HepG2 (cell line): ENCODE measurements around the gene IKBIP. TPM values are rescaled to one million over a fixed set of nuclear protein-coding genes. Genes with fewer than 3 reads are reported as not detected.
A peak's percentile ranks its signal among the peaks of the same experiment; 100 is the strongest.

ENCODE experiments used
- ATF7-NPFF ChIP-seq: sonication (generic); formaldehyde crosslinking; IDR thresholded peaks from 2 replicates; pipeline ENCODE4 v1.8.1; 2023; ENCODE audit warnings: mild to moderate bottlenecking, low read depth, missing genetic modification reagents, moderate library complexity
- ELF4 ChIP-seq: sonication (generic); formaldehyde crosslinking; IDR thresholded peaks from 2 replicates; pipeline ENCODE4 v1.5.0; 2020; ENCODE audit warnings: missing genetic modification reagents, mild to moderate bottlenecking, moderate library complexity, borderline replicate concordance
- ISL2 ChIP-seq: sonication (generic); formaldehyde crosslinking; IDR thresholded peaks from 2 replicates; pipeline ENCODE4 v1.5.0; 2020; ENCODE audit warnings: missing genetic modification reagents
- MED1 ChIP-seq: sonication (generic); formaldehyde crosslinking; IDR thresholded peaks from 2 replicates; pipeline ENCODE4 v1.4.0; 2020; ENCODE audit warnings: missing genetic modification reagents
- MXI1 ChIP-seq: IDR thresholded peaks from 3 replicates; pipeline ENCODE4 v1.6.1; 2012; ENCODE audit warnings: low read depth, low read length, inconsistent platforms, borderline replicate concordance
- NR1H2 ChIP-seq: sonication (generic); formaldehyde crosslinking; IDR thresholded peaks from 2 replicates; pipeline ENCODE4 v1.8.1; 2022; ENCODE audit warnings: low read depth, missing genetic modification reagents, borderline replicate concordance
- PTBP1 ChIP-seq: fragments of 200-400 bp; formaldehyde crosslinking; IDR thresholded peaks from 2 replicates; pipeline ENCODE4 v1.6.1; 2018; ENCODE audit warnings: low read length, low read depth; ENCODE audit not compliant: poor library complexity, severe bottlenecking
- SCMH1 ChIP-seq: sonication (generic); formaldehyde crosslinking; IDR thresholded peaks from 2 replicates; pipeline ENCODE4 v1.9.0; 2021; ENCODE audit warnings: missing genetic modification reagents, mild to moderate bottlenecking, borderline replicate concordance
- ZNF543 ChIP-seq: sonication (generic); formaldehyde crosslinking; IDR thresholded peaks from 2 replicates; pipeline ENCODE4 v1.4.0; 2020; ENCODE audit warnings: mild to moderate bottlenecking, missing genetic modification reagents
- ZNF75D ChIP-seq: sonication (generic); formaldehyde crosslinking; IDR thresholded peaks from 2 replicates; pipeline ENCODE4 v1.8.1; 2023; ENCODE audit warnings: missing genetic modification reagents, mild to moderate bottlenecking, borderline replicate concordance
- polyA plus RNA-seq, 8 experiments: library from polyadenylated mRNA; depleted of rRNA in 3 of 8; stranded (reverse) in 7 of 8; unstranded in 1 of 8; fragments of >200 nt; fragmentation: Illumina TruSeq in 4 of 8; extraction: Trizol in 4 of 8; gene quantifications; 2 replicates each; pipeline versions ENCODE4 v1.2.1 to v1.2.3, GENCODE V29; 2011 to 2016; ENCODE audit warnings: low read depth in 4 of 8, missing spikeins in 1 of 8, mixed read lengths in 1 of 8; ENCODE audit not compliant: insufficient read depth in 1 of 8
- total RNA-seq, 5 experiments: library from RNA; depleted of rRNA; stranded (reverse); fragments of >200 nt; fragmentation: Illumina TruSeq; extraction: Trizol; gene quantifications; 2 replicates each; pipeline ENCODE4 v1.2.3, GENCODE V29; 2016; ENCODE audit warnings: low read depth in 1 of 5
- TF ChIP-seq, protein P1 (sequence below): sonication (generic); formaldehyde crosslinking; IDR thresholded peaks from 2 replicates; pipeline ENCODE4 v1.4.0; 2020; ENCODE audit warnings: low read depth, missing genetic modification reagents
- TF ChIP-seq, protein P2 (sequence below): sonication (generic); formaldehyde crosslinking; IDR thresholded peaks from 2 replicates; pipeline ENCODE4 v1.5.0; 2020; ENCODE audit warnings: missing genetic modification reagents
- TF ChIP-seq, protein P3 (sequence below): sonication (generic); formaldehyde crosslinking; IDR thresholded peaks from 2 replicates; pipeline ENCODE4 v1.8.1; 2023; ENCODE audit warnings: mild to moderate bottlenecking, moderate library complexity, missing genetic modification reagents
- TF ChIP-seq, protein P4 (sequence below), 2 experiments: sonication (generic) in 1 of 2; formaldehyde crosslinking in 1 of 2; IDR thresholded peaks; 2 replicates each; pipeline versions ENCODE4 v1.4.0 to v1.6.1; 2016 to 2020; ENCODE audit warnings: borderline replicate concordance in 1 of 2, low read depth in 1 of 2, mild to moderate bottlenecking in 1 of 2, missing genetic modification reagents in 1 of 2
- TF ChIP-seq, protein P5 (sequence below): sonication (generic); formaldehyde crosslinking; IDR thresholded peaks from 2 replicates; pipeline ENCODE4 v1.4.0; 2020; ENCODE audit warnings: missing genetic modification reagents, borderline replicate concordance

IKBIP gene
- total and polyA plus RNA-seq, 2 of the 13 experiments (the other 11 are each of a cell fraction or from before 2014, with no cell fraction given) = 20.0 to 55.5 TPM

DNA sequence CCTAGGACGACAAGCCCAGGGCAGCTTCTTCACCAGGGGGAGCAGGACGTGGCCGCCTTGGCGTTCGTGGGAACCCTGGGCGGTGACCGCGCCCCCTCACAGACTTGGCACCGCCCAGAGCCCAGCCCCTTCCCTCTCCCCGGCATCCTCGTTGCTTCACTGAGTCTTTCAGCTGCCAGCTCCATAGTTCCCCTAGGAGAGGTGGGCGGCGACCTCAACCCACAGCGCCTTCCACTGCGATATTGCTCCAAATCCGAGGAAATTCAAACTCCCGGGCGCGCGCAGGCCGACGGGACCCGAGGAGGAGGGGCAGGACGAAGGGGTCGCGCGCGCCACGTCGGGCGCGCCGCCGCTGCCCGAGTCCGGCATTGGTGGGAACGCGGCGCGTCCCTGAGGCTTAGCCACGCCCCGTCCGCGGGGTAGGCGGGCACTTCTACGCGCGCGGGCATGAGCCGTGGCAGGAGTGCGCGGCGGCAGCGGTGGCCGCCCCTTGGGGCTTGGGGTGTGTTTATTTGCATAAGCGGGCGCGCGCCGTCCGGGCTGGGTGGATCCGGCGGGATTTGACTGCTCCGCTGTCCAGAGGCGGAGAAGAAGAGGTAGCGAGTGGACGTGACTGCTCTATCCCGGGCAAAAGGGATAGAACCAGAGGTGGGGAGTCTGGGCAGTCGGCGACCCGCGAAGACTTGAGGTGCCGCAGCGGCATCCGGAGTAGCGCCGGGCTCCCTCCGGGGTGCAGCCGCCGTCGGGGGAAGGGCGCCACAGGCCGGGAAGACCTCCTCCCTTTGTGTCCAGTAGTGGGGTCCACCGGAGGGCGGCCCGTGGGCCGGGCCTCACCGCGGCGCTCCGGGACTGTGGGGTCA is at the start of gene IKBIP, which contains the start of gene APAF1 (continued):
- TF ChIP-seq, protein P1, sequence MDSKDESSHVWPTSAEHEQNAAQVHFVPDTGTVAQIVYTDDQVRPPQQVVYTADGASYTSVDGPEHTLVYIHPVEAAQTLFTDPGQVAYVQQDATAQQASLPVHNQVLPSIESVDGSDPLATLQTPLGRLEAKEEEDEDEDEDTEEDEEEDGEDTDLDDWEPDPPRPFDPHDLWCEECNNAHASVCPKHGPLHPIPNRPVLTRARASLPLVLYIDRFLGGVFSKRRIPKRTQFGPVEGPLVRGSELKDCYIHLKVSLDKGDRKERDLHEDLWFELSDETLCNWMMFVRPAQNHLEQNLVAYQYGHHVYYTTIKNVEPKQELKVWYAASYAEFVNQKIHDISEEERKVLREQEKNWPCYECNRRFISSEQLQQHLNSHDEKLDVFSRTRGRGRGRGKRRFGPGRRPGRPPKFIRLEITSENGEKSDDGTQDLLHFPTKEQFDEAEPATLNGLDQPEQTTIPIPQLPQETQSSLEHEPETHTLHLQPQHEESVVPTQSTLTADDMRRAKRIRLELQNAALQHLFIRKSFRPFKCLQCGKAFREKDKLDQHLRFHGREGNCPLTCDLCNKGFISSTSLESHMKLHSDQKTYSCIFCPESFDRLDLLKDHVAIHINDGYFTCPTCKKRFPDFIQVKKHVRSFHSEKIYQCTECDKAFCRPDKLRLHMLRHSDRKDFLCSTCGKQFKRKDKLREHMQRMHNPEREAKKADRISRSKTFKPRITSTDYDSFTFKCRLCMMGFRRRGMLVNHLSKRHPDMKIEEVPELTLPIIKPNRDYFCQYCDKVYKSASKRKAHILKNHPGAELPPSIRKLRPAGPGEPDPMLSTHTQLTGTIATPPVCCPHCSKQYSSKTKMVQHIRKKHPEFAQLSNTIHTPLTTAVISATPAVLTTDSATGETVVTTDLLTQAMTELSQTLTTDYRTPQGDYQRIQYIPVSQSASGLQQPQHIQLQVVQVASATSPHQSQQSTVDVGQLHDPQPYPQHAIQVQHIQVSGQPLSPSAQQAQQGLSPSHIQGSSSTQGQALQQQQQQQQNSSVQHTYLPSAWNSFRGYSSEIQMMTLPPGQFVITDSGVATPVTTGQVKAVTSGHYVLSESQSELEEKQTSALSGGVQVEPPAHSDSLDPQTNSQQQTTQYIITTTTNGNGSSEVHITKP (CRISPR knock-in tag) = peak; percentile 64
- TF ChIP-seq, protein P2, sequence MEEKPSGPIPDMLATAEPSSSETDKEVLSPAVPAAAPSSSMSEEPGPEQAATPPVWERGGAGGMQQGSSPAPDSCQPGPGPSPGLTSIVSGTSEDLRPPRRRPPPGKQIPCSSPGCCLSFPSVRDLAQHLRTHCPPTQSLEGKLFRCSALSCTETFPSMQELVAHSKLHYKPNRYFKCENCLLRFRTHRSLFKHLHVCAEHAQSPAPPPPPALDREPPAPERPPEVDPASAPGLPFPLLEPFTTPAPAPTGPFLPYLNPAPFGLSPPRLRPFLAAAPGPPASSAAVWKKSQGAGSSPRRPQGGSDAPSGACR = no peak; the same call in 1 of the 2 replicates
- 0 out of 2 replicates have a peak, but pooled peaks have one; percentile 43 for TF ChIP-seq ZNF543
- no peak for TF ChIP-seq PTBP1
- TF ChIP-seq MXI1 = peak; percentile 82; the same call in 2 of the 3 replicates
- TF ChIP-seq ZNF75D (CRISPR knock-in tag) = no peak
- TF ChIP-seq NR1H2 (CRISPR knock-in tag) = 0 out of 2 replicates have a peak, but pooled peaks have one; percentile 21
- peak; percentile 16; the same call in 1 of the 2 replicates for TF ChIP-seq MED1
- no peak; the same call in 1 of the 2 replicates for TF ChIP-seq ATF7-NPFF (CRISPR knock-in tag)
- TF ChIP-seq ISL2 (CRISPR knock-in tag) = peak; percentile 14
- TF ChIP-seq, protein P3, sequence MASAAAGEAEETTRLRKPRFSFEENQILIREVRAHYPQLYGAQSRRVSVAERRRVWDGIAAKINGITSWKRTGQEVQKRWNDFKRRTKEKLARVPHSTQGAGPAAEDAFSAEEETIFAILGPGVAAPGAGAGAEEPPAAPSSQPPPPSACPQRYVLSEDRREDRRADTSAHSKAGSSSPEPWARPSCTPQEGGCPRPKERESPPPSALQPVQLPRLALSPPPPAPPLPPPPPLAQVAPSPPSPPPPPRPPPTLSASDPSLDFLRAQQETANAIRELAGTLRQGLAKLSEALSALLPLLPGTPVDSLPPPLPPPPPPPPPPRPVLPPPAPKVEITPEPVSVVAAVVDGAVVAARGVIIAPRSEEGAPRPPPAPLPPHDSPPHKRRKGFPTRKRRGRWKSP (CRISPR knock-in tag) = peak; percentile 17; the same call in 1 of the 2 replicates
- TF ChIP-seq ELF4 (CRISPR knock-in tag) = no peak
- TF ChIP-seq, protein P4, sequence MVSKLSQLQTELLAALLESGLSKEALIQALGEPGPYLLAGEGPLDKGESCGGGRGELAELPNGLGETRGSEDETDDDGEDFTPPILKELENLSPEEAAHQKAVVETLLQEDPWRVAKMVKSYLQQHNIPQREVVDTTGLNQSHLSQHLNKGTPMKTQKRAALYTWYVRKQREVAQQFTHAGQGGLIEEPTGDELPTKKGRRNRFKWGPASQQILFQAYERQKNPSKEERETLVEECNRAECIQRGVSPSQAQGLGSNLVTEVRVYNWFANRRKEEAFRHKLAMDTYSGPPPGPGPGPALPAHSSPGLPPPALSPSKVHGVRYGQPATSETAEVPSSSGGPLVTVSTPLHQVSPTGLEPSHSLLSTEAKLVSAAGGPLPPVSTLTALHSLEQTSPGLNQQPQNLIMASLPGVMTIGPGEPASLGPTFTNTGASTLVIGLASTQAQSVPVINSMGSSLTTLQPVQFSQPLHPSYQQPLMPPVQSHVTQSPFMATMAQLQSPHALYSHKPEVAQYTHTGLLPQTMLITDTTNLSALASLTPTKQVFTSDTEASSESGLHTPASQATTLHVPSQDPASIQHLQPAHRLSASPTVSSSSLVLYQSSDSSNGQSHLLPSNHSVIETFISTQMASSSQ (IDR thresholded peaks at IDR 0.05; ENCODE audit: low read depth) = no peak
- TF ChIP-seq, protein P4 (CRISPR knock-in tag; IDR thresholded peaks at IDR 0.05; ENCODE audit: borderline replicate concordance) = peak; percentile 68; the same call in 1 of the 2 replicates
- TF ChIP-seq, protein P5, sequence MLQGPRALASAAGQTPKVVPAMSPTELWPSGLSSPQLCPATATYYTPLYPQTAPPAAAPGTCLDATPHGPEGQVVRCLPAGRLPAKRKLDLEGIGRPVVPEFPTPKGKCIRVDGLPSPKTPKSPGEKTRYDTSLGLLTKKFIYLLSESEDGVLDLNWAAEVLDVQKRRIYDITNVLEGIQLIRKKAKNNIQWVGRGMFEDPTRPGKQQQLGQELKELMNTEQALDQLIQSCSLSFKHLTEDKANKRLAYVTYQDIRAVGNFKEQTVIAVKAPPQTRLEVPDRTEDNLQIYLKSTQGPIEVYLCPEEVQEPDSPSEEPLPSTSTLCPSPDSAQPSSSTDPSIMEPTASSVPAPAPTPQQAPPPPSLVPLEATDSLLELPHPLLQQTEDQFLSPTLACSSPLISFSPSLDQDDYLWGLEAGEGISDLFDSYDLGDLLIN = 0 out of 2 replicates have a peak, but pooled peaks have one; percentile 62
- TF ChIP-seq SCMH1 = no peak
